Vagina (tissue), 2 donors: ENCODE data around the gene CBFA2T3.

Experiments
- POLR2A ChIP-seq, 2 donors: fragments of 450-650 bp; IDR thresholded peaks; one replicate each; pipeline ENCODE4 v1.6.1; 2017; ENCODE audit warnings: antibody characterized with exemption in 2 of 2, mild to moderate bottlenecking in 2 of 2, moderate library complexity in 2 of 2
- POLR2AphosphoS5 ChIP-seq, 2 donors: sonication (generic); formaldehyde crosslinking; IDR thresholded peaks; one replicate each; pipeline ENCODE4 v1.9.0; 2017; ENCODE audit warnings: antibody characterized with exemption in 2 of 2, mild to moderate bottlenecking in 2 of 2, low read depth in 1 of 2; ENCODE audit not compliant: insufficient read depth in 1 of 2

GRCh38 chr16:88904676-88905365 is 72.2 kb downstream of the CBFA2T3 start:
- TF ChIP-seq POLR2AphosphoS5 (IDR thresholded peaks at IDR 0.05; ENCODE audit: insufficient read depth in 1 of 2, low read depth in 1 of 2) (no peak), POLR2A (IDR thresholded peaks at IDR 0.05) (no peak)
